ENCODE results near the gene RBM43.
"Not testable (repeated sequence)": the region's sequence is repeated elsewhere in the genome, so short reads cannot be mapped to it uniquely, and the experiment has no call there.

The RBM43 gene

GRCh38 chr2:151261231-151261976, at the start of gene RBM43:
RBM43 (minus strand) TSS chr2:151261863; CDS start chr2:151261727, 136 bp downstream.
- DNase-seq (peak; percentile 77), ATAC-seq (replicated peaks) (peak; percentile 91 to 94)
- H3K36me3 Mint-ChIP-seq = no peaks in the 10 kb centered on the region
- peaks cover 6 to 26% of the 10 kb centered on the region in 2 donors for H3K4me1 Mint-ChIP-seq
- no peaks in the 10 kb centered on the region for H3K27me3 Mint-ChIP-seq
- no peaks in the 10 kb centered on the region for H3K9me3 Mint-ChIP-seq
- H3K27ac Mint-ChIP-seq = peak within 1 kb of the TSS; percentile 97
- peak within 1 kb of the TSS; percentile 89 to 94 for H3K4me3 Mint-ChIP-seq

DNA sequence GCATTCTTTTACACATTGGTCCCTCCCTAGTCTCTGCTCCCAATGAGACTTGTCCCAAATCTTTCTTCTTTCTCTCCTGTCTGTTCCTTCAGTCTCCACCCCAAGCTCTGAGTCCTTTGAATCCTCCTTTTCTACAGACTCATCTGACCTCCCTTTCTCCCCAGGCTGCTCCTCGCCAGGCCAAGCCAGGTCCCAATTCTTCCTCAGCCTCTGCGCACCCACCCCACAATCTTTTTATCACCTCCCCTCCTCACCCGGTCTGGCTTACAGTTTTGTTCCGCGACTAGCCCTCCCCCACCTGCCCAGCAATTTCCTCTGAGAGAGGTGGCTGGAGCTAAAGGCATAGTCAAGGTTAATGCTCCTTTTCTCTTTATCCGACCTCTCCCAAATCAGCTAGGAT, 48.6 kb upstream of the RBM43 start:
- H3K36me3 Mint-ChIP-seq; H3K4me1 Mint-ChIP-seq; ATAC-seq (replicated peaks); H3K4me3 Mint-ChIP-seq; H3K9me3 Mint-ChIP-seq; DNase-seq; H3K27ac Mint-ChIP-seq; H3K27me3 Mint-ChIP-seq: not testable (repeated sequence)

DNA sequence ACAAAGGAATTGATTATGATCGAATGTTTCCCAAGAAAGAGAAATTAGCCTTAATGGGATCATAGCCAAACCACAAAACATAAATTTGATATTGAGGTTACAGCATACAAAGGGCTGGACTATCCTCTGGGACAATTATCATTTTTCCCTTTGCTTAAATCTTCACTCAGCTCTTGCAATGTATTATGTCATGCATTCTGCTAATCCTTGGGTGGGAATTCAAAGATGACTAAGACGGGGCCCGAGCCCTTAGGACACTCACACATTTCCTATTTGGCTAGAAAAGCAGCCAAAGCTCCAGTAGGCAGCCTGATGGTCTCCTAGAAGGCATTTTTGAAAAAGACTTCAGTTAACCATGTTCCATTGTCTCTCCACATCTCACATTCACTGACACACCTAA, 45.0 kb upstream of the RBM43 start:
- no peaks in the 10 kb centered on the region for H3K4me1 Mint-ChIP-seq
- no peak overlapping the region for H3K27ac Mint-ChIP-seq
- DNase-seq (no peak), ATAC-seq (replicated peaks) (no peak)
- peaks cover 0 to 6% of the 10 kb centered on the region in 2 donors for H3K27me3 Mint-ChIP-seq
- no peaks in the 10 kb centered on the region for H3K36me3 Mint-ChIP-seq
- no peaks in the 10 kb centered on the region for H3K9me3 Mint-ChIP-seq
- H3K4me3 Mint-ChIP-seq = no peak overlapping the region

DNA sequence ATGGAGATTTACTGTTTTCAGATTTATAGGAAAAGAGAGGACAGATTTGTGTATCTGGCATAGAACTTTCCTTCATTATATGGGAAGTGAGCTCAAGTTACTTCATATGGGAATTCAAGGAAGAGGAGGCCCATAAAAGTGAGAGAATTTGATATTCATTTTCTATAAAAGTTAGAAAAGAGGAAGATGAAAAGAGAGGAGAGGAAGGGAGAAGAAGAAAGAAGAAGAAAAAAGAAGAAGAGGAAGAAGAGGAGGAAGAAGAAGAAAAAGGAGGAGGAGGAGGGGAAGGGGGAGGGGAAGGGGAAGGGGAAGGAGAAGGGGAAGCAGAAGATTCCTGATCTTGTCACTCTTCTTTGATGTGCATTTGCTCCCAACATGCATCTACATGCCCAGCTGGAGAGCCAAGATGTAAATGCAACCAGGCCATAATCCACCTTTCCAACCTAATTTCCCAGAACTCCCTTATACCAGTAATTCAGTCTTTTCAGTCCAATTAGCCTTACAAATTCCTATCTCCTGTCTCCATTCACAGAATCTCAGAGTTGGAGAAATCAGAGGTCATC, 43.5 kb upstream of the RBM43 start:
- no peak overlapping the region for H3K27ac Mint-ChIP-seq
- H3K9me3 Mint-ChIP-seq = no peaks in the 10 kb centered on the region
- no peak overlapping the region for H3K4me3 Mint-ChIP-seq
- peaks cover under 1 to 3% of the 10 kb centered on the region in 2 donors for H3K4me1 Mint-ChIP-seq
- H3K27me3 Mint-ChIP-seq = peaks cover 0 to 6% of the 10 kb centered on the region in 2 donors
- H3K36me3 Mint-ChIP-seq = no peaks in the 10 kb centered on the region
- DNase-seq (no peak), ATAC-seq (replicated peaks) (no peak)

GRCh38 chr2:151302879-151303278, 41.2 kb upstream of the RBM43 start:
- ATAC-seq (replicated peaks) = no peak
- Mint-ChIP-seq H3K36me3 (no peaks in the 10 kb centered on the region), H3K9me3 (no peaks in the 10 kb centered on the region), H3K27ac (no peak overlapping the region), H3K27me3 (peaks cover 0 to 6% of the 10 kb centered on the region in 2 donors), H3K4me1 (peaks cover 6 to 20% of the 10 kb centered on the region in 2 donors), H3K4me3 (no peak overlapping the region)
- DNase-seq = no peak

- no peaks in the 10 kb centered on the region for H3K36me3 Mint-ChIP-seq
- no peak for DNase-seq
- H3K4me3 Mint-ChIP-seq = no peak overlapping the region
- peaks cover 0 to under 1% of the 10 kb centered on the region in 2 donors for H3K9me3 Mint-ChIP-seq
- H3K27me3 Mint-ChIP-seq = peaks cover 0 to 1% of the 10 kb centered on the region in 2 donors
- H3K27ac Mint-ChIP-seq = no peak overlapping the region
- peaks cover 8 to 25% of the 10 kb centered on the region in 2 donors for H3K4me1 Mint-ChIP-seq
- ATAC-seq (replicated peaks) = no peak
These were observed 40.7 kb upstream of the RBM43 start for GRCh38 chr2:151302404-151302803.

DNA sequence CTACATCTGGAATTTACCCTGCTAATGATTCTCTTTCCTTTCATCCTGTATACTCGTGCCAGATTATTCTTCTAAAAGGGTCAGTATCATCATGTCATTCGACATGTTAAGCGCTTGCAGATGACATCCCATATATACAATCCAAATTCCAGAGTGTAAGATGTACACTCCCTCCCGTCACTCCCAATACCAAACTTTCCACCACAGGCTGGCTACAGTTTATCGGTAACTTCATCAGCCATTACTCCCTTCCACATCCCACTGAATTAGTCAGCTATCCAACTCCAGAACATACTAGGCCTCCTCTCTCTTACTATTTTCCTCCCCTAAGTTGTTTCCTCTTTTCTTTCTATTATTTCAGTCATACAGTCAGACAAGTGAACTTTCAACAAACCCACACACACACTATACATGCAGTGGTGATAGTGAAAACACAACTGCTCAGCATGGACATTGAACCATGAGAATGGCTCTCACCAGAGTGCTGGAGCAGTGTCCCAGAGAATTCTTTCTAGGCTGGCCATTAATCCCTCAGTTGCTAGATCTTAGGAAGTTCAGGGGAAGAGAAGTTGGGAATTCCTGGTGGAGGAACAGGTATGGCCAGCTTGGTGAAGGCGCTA, 38.4 kb upstream of the RBM43 start:
- no peak overlapping the region for H3K4me3 Mint-ChIP-seq
- DNase-seq (no peak), ATAC-seq (replicated peaks) (peak; percentile 56 to 83)
- peaks cover 11 to 31% of the 10 kb centered on the region in 2 donors for H3K4me1 Mint-ChIP-seq
- H3K9me3 Mint-ChIP-seq = peaks cover 0 to 4% of the 10 kb centered on the region in 2 donors
- no peaks in the 10 kb centered on the region for H3K27me3 Mint-ChIP-seq
- H3K36me3 Mint-ChIP-seq = no peaks in the 10 kb centered on the region
- H3K27ac Mint-ChIP-seq = no peak overlapping the region

- no peaks in the 10 kb centered on the region for H3K27me3 Mint-ChIP-seq
- H3K9me3 Mint-ChIP-seq = peaks cover 0 to 4% of the 10 kb centered on the region in 2 donors
- DNase-seq = no peak
- no peaks in the 10 kb centered on the region for H3K36me3 Mint-ChIP-seq
- ATAC-seq (replicated peaks) = peak; percentile 93 to 98
- peak overlapping the region; percentile 56 for H3K27ac Mint-ChIP-seq
- peaks cover 11 to 31% of the 10 kb centered on the region in 2 donors for H3K4me1 Mint-ChIP-seq
- no peak overlapping the region for H3K4me3 Mint-ChIP-seq
These were observed 36.2 kb upstream of the RBM43 start for GRCh38 chr2:151297882-151298281.

DNA sequence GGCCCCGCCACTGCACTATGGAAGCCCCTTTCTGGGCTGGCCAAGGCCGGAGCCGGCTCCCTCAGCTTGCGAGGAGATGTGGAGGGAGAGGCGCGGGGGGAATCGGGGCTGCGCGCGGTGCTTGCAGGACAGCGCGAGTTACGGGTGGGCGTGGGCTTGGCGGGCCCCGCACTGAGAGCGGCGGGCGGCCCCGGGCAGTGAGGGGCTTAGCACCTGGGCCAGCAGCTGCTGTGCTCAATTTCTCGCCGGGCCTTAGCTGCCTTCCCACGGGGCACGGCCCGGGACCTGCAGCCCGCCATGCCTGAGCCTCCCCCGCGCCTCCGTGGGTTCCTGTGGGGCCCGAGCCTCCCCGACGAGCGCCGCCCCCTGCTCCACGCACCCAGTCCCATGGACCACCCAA, 34.3 kb upstream of the RBM43 start:
- not testable (repeated sequence) for ATAC-seq (replicated peaks); H3K36me3 Mint-ChIP-seq; H3K9me3 Mint-ChIP-seq; H3K27me3 Mint-ChIP-seq; DNase-seq; H3K4me3 Mint-ChIP-seq
- H3K27ac Mint-ChIP-seq = peak overlapping the region; percentile 14
- peaks cover 11 to 31% of the 10 kb centered on the region in 2 donors for H3K4me1 Mint-ChIP-seq

- no peak overlapping the region for H3K4me3 Mint-ChIP-seq
- H3K4me1 Mint-ChIP-seq = peaks cover 12 to 24% of the 10 kb centered on the region in 2 donors
- H3K27ac Mint-ChIP-seq = no peak overlapping the region
- no peak for ATAC-seq (replicated peaks)
- peaks cover 0 to 6% of the 10 kb centered on the region in 2 donors for H3K36me3 Mint-ChIP-seq
- H3K27me3 Mint-ChIP-seq = no peaks in the 10 kb centered on the region
- H3K9me3 Mint-ChIP-seq = peaks cover 0 to 4% of the 10 kb centered on the region in 2 donors
- DNase-seq = no peak
These were observed 30.9 kb upstream of the RBM43 start for GRCh38 chr2:151292546-151292945.

- H3K4me1 Mint-ChIP-seq = peaks cover 14 to 24% of the 10 kb centered on the region in 2 donors
- H3K9me3 Mint-ChIP-seq = peaks cover 0 to 3% of the 10 kb centered on the region in 2 donors
- H3K27me3 Mint-ChIP-seq = no peaks in the 10 kb centered on the region
- no peak overlapping the region for H3K4me3 Mint-ChIP-seq
- DNase-seq (no peak), ATAC-seq (replicated peaks) (no peak)
- H3K27ac Mint-ChIP-seq = no peak overlapping the region
- H3K36me3 Mint-ChIP-seq = peaks cover 0 to 9% of the 10 kb centered on the region in 2 donors
These were observed 30.5 kb upstream of the RBM43 start for GRCh38 chr2:151292141-151292540.

DNA sequence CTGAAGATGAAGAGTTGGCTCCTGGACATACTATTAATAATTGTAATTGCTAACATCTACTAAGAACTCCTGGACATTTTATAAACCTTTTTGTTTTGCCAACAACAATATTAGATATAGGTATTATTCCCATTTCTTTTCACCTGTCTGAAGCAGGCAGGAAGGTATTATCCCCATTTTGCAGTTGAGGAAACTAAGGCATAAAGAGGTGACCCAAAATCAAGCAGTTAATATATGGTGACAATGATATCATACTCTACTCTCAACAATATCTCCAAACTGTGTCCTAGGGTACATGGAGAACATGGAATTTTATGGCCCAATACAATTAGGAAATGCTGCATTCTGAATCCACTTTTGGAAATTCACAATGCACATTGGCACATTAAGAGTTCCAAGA, 29.6 kb upstream of the RBM43 start:
- Mint-ChIP-seq H3K36me3 (peaks cover 0 to 16% of the 10 kb centered on the region in 2 donors), H3K27ac (no peak overlapping the region), H3K9me3 (no peaks in the 10 kb centered on the region)

DNA sequence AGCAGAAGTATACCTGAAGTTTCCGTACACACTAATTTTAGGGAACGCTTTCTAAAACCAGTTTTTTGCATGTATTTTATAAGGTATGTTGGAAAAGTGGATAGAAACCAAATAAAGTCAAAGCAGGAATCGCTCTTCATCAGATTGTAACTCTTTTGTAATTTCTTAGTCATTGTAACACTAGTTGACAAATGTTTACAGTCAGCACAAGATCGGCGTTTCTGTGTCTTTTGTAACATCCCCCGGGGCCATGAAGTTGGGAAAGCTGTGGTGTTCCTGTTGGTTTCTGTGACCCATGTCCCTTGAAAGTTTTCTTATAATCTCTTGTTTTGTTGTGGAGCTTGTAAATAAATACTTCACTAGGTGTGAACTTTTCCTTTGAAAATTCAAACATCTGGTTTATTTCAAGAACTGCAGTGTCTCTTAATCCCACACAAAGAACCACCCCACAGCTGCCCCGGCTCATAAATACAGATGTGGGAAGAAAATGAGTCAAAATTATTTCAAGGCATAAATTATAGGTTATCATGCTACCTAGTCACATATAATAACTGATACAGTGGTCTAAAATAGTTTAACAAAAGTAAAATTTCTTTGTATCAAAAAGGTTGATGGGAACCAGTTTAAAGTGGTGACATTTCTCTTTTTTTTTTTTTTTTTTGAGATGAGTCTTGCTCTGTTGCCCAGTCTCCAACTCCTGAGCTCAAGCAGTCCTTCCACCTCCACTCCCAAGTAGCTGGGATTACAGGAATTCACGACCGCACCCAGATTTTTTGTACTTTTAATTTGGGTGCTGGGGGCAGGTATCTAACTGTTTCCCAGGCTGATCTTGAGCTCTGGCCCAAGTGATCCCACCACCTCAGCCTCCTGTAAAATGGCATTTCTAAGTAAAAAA, 28.6 kb upstream of the RBM43 start:
- Mint-ChIP-seq H3K27ac (peak overlapping the region; percentile 99), H3K4me1 (peaks cover 22 to 33% of the 10 kb centered on the region in 2 donors), H3K4me3 (peak overlapping the region; percentile 88), H3K9me3 (no peaks in the 10 kb centered on the region), H3K27me3 (no peaks in the 10 kb centered on the region), H3K36me3 (peaks cover 0 to 17% of the 10 kb centered on the region in 2 donors)
- ATAC-seq (replicated peaks) = peak; percentile 15 to 17
- DNase-seq = no peak

More for the DNA sequence above, 29.6 kb upstream of the RBM43 start:
- no peak for DNase-seq
- H3K27me3 Mint-ChIP-seq = no peaks in the 10 kb centered on the region
- no peak overlapping the region for H3K4me3 Mint-ChIP-seq
- peaks cover 20 to 29% of the 10 kb centered on the region in 2 donors for H3K4me1 Mint-ChIP-seq
- ATAC-seq (replicated peaks) = no peak

All from stimulated activated naive B cell treated with anti-CD40 and anti-IgM and Interleukin-4, amounts not matched to agents 10 μg/mL and 1 μg/mL and 100 μg/mL, for 72 hours (primary cell).